RWPE1 (cell line): Measurements from ENCODE around the gene ARHGAP24.

Experiments used
- CTCF ChIA-PET: fragments of 350-600 bp; sonication (Branson Sonifier 250); formaldehyde crosslinking; extraction: SDS; loops from one replicate; lab custom pipeline; 2021; lab: Yijun Ruan, JAX
- POLR2A ChIA-PET: fragments of 400-600 bp; formaldehyde crosslinking; extraction: SDS; loops from one replicate; lab custom pipeline; 2020; ENCODE audit warnings: antibody characterized with exemption; ENCODE audit not compliant: low non-redundant PET; lab: Yijun Ruan, JAX
- DNase-seq: peaks from one replicate; pipeline ENCODE4 v3.0.0; 2012; ENCODE audit warnings: low spot score
- H3K27ac ChIP-seq: fragments of 450-650 bp; 2 replicates; pipeline ENCODE4 v1.5.1; 2017
- TF ChIP-seq, protein P1 (sequence below): fragments of 450-650 bp; conservative IDR thresholded peaks from 2 replicates; pipeline ENCODE4 v1.5.1; 2017; ENCODE audit warnings: low read depth, mild to moderate bottlenecking

ARHGAP24 gene

DNA sequence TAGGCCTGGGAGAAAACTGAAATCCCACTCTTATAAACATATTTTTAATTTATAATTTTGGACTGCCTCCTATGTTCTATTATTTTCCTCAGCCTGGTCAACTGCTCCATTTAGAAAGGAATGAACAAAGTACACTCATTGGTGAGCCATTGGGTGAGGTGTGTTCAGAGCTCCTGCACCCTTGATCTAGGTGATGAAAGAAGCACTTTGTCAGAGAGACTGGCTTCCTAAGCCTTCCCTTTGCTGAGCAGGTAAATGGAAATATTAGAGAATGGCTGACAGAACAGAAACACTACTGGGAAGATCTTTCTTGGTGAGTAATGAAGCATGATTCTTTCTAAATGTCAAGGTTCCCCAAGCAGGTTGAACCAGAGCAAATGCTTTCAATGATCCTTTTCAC lies 19.0 kb upstream of the ARHGAP24 start:
- no peak overlapping the region for H3K27ac ChIP-seq
- DNase-seq = no peak
- POLR2A ChIA-PET = no interaction called here
- TF ChIP-seq, protein P1, sequence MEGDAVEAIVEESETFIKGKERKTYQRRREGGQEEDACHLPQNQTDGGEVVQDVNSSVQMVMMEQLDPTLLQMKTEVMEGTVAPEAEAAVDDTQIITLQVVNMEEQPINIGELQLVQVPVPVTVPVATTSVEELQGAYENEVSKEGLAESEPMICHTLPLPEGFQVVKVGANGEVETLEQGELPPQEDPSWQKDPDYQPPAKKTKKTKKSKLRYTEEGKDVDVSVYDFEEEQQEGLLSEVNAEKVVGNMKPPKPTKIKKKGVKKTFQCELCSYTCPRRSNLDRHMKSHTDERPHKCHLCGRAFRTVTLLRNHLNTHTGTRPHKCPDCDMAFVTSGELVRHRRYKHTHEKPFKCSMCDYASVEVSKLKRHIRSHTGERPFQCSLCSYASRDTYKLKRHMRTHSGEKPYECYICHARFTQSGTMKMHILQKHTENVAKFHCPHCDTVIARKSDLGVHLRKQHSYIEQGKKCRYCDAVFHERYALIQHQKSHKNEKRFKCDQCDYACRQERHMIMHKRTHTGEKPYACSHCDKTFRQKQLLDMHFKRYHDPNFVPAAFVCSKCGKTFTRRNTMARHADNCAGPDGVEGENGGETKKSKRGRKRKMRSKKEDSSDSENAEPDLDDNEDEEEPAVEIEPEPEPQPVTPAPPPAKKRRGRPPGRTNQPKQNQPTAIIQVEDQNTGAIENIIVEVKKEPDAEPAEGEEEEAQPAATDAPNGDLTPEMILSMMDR = no peak
- CTCF ChIA-PET = interaction anchor here (0.6 kb wide), 2 partner anchors 35 to 962 kb away, joined by 3 to 6 read pairs; no protein-coding TSS in a partner anchor

DNA sequence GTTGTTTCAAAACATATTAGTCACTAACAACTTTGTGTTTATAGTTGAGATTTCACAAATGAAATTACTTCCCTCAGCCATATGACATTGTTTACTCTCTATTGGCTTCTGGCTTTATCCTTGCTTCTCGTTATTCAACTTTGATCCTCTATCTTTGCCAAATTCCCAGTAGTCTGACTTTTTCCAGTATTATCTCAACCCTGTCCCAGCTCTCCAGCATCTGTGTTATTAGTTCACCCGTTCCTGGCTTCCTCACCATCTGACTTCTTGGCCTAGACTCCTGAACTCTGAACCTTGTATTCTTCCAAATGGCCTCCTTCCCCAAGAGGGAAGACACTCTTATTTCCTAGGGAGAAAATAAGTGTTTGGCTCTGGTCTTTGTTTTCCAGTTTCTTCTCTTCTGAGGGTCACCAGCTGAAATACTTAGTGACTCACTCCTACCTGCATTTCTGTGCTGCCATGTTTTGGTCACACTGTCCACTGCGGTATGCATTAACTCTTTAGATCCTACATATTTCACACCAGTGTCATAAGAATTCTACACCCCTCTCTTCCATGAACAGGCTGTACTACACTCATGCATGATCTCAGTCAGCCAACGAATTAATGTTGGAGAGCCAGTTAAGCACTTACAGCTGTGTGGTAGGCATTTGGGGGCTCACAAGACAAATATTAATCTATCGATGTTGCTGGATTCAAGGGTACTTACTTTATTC lies 17.0 kb upstream of the ARHGAP24 start:
- POLR2A ChIA-PET = no interaction called here
- TF ChIP-seq, protein P1 = no peak

DNA sequence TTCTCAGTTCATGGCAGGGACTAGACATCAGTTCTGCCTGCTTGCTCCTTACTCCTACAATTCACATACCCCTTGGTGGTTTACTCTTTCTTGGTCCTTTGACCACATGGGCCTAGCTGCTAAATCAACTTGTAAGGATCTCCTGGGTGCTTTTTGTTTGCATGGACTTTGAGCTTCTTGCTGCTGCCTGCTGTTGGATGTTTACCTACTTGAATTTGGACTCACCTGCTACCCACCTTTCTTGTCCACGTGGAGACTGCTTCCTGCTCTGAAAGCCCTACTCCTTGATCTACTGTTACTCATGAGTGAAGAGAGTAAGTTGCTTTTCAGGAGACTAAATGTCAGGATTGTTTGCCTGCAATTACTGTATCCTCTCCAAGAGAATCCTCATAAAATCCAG lies 15.2 kb upstream of the ARHGAP24 start:
- no peak overlapping the region for H3K27ac ChIP-seq
- POLR2A ChIA-PET = no interaction called here
- CTCF ChIA-PET = no interaction called here
- DNase-seq = no peak
- TF ChIP-seq, protein P1 = no peak

More for the DNA sequence above, 17.0 kb upstream of the ARHGAP24 start:
- H3K27ac ChIP-seq = no peak overlapping the region
- DNase-seq = no peak
- CTCF ChIA-PET = interaction anchor here (0.6 kb wide), 2 partner anchors 116 to 511 kb away, joined by 3 to 4 read pairs; no protein-coding TSS in a partner anchor

DNA sequence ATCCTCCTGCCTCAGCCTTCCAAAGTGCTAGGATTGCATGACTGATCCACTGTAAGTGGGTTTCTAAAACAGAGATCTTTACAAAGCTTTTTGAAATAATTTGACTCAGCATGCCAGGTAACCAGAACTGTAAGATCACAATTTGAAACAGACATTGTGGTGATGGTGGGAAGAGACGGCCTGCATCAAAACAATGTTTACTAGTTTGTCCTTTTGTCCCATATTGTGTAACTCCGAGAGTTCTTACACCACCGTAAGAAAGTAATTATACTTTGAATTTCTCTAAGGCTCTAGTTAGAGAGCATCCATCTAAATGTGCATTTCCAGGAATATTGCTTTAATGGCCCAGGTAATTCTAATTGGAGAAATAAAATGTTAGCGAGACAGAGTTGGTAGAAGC lies 594 bp upstream of the ARHGAP24 start:
- CTCF ChIA-PET = no interaction called here
- TF ChIP-seq, protein P1 = no peak
- DNase-seq = no peak
- peak overlapping the region; percentile 99 for H3K27ac ChIP-seq
- POLR2A ChIA-PET = no interaction called here

DNA sequence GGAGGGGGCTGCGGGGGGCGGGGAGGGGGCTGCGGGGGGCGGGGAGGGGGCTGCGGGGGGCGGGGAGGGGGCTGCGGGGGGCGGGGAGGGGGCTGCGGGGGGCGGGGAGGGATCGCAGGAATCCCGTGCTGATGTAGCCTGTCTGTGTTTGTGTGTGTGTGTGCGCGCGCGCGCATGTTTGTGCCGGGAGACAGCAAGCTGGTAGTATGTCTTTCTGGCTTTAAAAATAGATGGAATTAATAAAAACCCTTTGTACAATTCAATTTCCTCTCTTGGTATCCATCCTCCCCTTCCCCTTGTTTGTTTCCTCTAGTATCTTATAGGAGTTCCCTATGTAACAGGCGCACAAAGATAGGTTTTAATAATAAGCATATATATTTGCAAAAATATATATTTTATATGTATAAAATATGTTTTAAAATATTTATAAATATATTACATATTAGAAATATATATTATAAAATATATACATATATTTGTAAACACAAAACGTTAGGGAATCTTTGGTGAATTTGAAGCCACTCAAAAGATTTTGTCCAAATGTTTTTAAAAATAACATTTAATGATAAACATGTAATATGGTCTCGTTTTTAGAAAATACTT lies 782 bp downstream of the ARHGAP24 start:
- POLR2A ChIA-PET = no interaction called here
- H3K27ac ChIP-seq = peak overlapping the region; percentile 99

DNA sequence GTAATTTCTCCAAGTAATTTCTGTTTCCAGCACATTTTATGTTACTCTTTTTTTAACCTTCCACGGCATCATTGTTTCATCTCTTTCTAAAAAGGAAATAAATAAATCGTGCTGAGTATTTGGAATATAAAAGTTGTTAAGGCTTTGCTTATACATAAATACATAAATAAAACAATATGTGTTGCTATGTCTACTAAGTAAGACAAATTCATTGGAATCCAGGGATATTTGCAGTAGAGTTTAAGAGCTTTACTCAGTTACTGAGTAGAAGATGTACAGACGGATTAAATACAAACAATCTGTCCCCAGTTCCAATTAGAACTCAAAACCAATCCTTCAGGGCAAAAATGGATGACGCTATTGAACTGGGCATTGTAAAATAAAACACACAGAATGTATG lies 1.4 kb downstream of the ARHGAP24 start:
- H3K27ac ChIP-seq = no peak overlapping the region
- TF ChIP-seq, protein P1 = no peak
- DNase-seq = no peak
- ChIA-PET POLR2A (no interaction called here), CTCF (interaction anchor here (0.7 to 1.0 kb wide), 2 partner anchors 271 to 485 kb away, joined by 3 read pairs; no protein-coding TSS in a partner anchor)

More for the DNA sequence above, 782 bp downstream of the ARHGAP24 start:
- DNase-seq = no peak
- CTCF ChIA-PET = interaction anchor here (0.7 kb wide), 1 partner anchor 22 kb away, joined by 3 read pairs; no protein-coding TSS in a partner anchor
- TF ChIP-seq, protein P1 = no peak
